ENCODE measurements around the gene PLXNA4.

The PLXNA4 gene

DNA sequence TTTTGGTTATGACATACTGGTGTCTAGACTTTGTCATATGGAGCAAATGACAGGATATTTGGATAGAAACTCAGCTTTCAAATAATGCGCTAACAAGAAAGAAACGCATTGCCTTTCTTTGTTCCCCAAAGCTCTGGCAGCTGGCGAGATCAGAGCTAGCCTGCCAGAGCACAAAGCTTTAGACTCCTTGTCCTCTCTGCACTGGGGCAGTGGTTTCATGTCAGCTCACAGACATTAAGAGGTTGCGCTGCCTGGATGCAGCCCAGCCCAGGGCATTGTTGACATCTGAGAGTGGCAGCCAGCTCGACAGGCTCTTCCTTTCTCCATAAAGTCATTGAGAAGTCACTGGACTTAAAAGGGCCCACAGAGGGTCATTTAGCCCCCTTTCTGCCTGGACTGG lies 212.0 kb downstream of the PLXNA4 start:
- Histone ChIP-seq H2AK5ac (ENCODE audit: low read length) (no peak overlapping the region), H4K91ac (ENCODE audit: low read depth, low read length) (no peak overlapping the region)
- WGBS (ENCODE audit: extremely low coverage, insufficient coverage, insufficient read length) = no CpG with 5 or more reads among the region's 5 CpGs

DNA sequence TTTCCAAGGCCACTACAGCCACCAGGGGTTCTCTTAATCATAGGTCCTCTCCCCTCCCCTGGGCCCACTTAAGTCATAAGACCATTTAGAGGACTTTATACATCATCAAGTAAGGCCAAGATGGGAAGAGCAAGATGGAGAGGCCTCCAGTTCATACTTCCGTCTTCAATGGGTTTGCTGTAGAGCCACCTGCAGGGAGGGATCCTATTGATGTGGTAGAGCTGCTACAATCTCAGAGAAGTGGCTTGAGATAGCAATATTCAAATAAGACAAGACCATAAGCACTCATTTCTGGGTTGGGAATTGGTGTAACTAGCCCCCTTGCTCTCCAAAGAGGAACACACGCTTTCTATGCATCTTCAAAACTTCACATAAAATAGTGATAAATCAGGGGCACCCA lies 214.2 kb downstream of the PLXNA4 start:
- Histone ChIP-seq H3K4me2 (ENCODE audit: low read length) (no peak overlapping the region), H3K23ac (ENCODE audit: low read length) (no peak overlapping the region), H3K4me3 (ENCODE audit: low read depth, low read length) (no peak overlapping the region), H3K27me3 (ENCODE audit: insufficient read depth, low read length) (no peaks in the 10 kb centered on the region), H3K14ac (ENCODE audit: low read length) (no peak overlapping the region), H2BK5ac (ENCODE audit: low read depth, low read length, poor library complexity) (no peak overlapping the region), H4K91ac (ENCODE audit: low read depth, low read length) (no peak overlapping the region), H4K12ac (ENCODE audit: low read depth, low read length) (no peak overlapping the region), H4K8ac (ENCODE audit: low read depth, low read length) (no peak overlapping the region), H3K79me2 (ENCODE audit: control insufficient read depth, insufficient read depth, low read length, poor library complexity) (no peaks in the 10 kb centered on the region), H3K9me3 (ENCODE audit: insufficient read depth, low read depth, low read length) (peaks cover 2% of the 10 kb centered on the region), H2AFZ (ENCODE audit: insufficient read depth, low read length, poor library complexity) (no peak overlapping the region), H2AK5ac (ENCODE audit: low read length) (no peak overlapping the region), H3K18ac (ENCODE audit: low read length) (no peak overlapping the region), H2BK120ac (ENCODE audit: insufficient read depth, low read length, poor library complexity) (no peak overlapping the region), H2BK12ac (ENCODE audit: low read length) (no peak overlapping the region), H3K27ac (ENCODE audit: low read depth, low read length) (no peak overlapping the region), H3K9ac (ENCODE audit: low read length) (no peak overlapping the region), H3K36me3 (ENCODE audit: control insufficient read depth in 1 of 2, insufficient read depth in 2 of 2, low read length in 2 of 2) (no peaks in the 10 kb centered on the region), H3K79me1 (ENCODE audit: low read length) (no peaks in the 10 kb centered on the region), H3K4me1 (ENCODE audit: control insufficient read depth in 1 of 2, insufficient read depth in 2 of 2, low read length in 2 of 2) (no peaks in the 10 kb centered on the region), H3K4ac (ENCODE audit: low read depth, low read length) (no peak overlapping the region)
- DNase-seq = no peak
- no CpG with 5 or more reads among the region's 2 CpGs for WGBS (ENCODE audit: extremely low coverage, insufficient coverage, insufficient read length)

More for the DNA sequence above, 212.0 kb downstream of the PLXNA4 start:
- no peaks in the 10 kb centered on the region for H3K4me1 ChIP-seq (ENCODE audit: control insufficient read depth in 1 of 2, insufficient read depth in 2 of 2, low read length in 2 of 2)
- H3K27ac ChIP-seq (ENCODE audit: low read depth, low read length) = no peak overlapping the region
- no peak overlapping the region for H3K4me3 ChIP-seq (ENCODE audit: low read depth, low read length)
- no peaks in the 10 kb centered on the region for H3K27me3 ChIP-seq (ENCODE audit: insufficient read depth, low read length)
- H3K36me3 ChIP-seq (ENCODE audit: control insufficient read depth in 1 of 2, insufficient read depth in 2 of 2, low read length in 2 of 2) = no peaks in the 10 kb centered on the region
- no peak overlapping the region for H4K12ac ChIP-seq (ENCODE audit: low read depth, low read length)
- DNase-seq = no peak
- no peaks in the 10 kb centered on the region for H3K79me1 ChIP-seq (ENCODE audit: low read length)
- H2AFZ ChIP-seq (ENCODE audit: insufficient read depth, low read length, poor library complexity) = no peak overlapping the region
- H3K79me2 ChIP-seq (ENCODE audit: control insufficient read depth, insufficient read depth, low read length, poor library complexity) = no peaks in the 10 kb centered on the region
- H2BK12ac ChIP-seq (ENCODE audit: low read length) = no peak overlapping the region
- no peak overlapping the region for H3K23ac ChIP-seq (ENCODE audit: low read length)
- H3K18ac ChIP-seq (ENCODE audit: low read length) = no peak overlapping the region
- no peak overlapping the region for H3K14ac ChIP-seq (ENCODE audit: low read length)
- no peak overlapping the region for H4K8ac ChIP-seq (ENCODE audit: low read depth, low read length)
- H3K9me3 ChIP-seq (ENCODE audit: insufficient read depth, low read depth, low read length) = peaks cover 2% of the 10 kb centered on the region
- no peak overlapping the region for H3K4me2 ChIP-seq (ENCODE audit: low read length)
- H2BK120ac ChIP-seq (ENCODE audit: insufficient read depth, low read length, poor library complexity) = no peak overlapping the region
- no peak overlapping the region for H3K9ac ChIP-seq (ENCODE audit: low read length)
- H3K4ac ChIP-seq (ENCODE audit: low read depth, low read length) = no peak overlapping the region
- H2BK5ac ChIP-seq (ENCODE audit: low read depth, low read length, poor library complexity) = no peak overlapping the region

DNA sequence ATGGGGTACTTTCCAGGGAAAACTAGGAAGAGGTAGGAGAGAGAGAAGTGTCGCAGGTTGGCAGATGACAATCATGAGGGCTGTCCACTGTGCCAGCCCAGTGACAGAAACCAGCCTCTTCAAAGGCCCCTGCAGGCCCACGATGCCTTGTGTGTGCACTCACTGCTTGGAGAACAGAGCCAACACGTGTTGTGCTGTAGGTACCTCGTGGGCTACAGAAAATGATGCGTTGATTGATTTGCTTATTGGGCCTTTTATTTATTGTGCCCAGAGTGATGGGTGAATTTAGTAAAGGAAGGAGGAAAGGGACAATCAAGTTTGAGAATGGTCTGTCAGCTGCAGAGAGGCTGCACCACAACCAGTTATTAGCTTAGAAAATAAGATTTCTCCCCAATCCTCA lies 215.1 kb downstream of the PLXNA4 start:
- peaks cover 2% of the 10 kb centered on the region for H3K9me3 ChIP-seq (ENCODE audit: insufficient read depth, low read depth, low read length)
- no peak overlapping the region for H3K27ac ChIP-seq (ENCODE audit: low read depth, low read length)
- H2AK5ac ChIP-seq (ENCODE audit: low read length) = no peak overlapping the region
- no peaks in the 10 kb centered on the region for H3K79me1 ChIP-seq (ENCODE audit: low read length)
- no peak overlapping the region for H4K8ac ChIP-seq (ENCODE audit: low read depth, low read length)
- no peak for DNase-seq
- H3K23ac ChIP-seq (ENCODE audit: low read length) = no peak overlapping the region
- no peak overlapping the region for H2BK5ac ChIP-seq (ENCODE audit: low read depth, low read length, poor library complexity)
- H2BK120ac ChIP-seq (ENCODE audit: insufficient read depth, low read length, poor library complexity) = no peak overlapping the region
- H3K14ac ChIP-seq (ENCODE audit: low read length) = no peak overlapping the region
- no peaks in the 10 kb centered on the region for H3K79me2 ChIP-seq (ENCODE audit: control insufficient read depth, insufficient read depth, low read length, poor library complexity)
- no peak overlapping the region for H2BK12ac ChIP-seq (ENCODE audit: low read length)
- H2AFZ ChIP-seq (ENCODE audit: insufficient read depth, low read length, poor library complexity) = no peak overlapping the region
- H3K36me3 ChIP-seq (ENCODE audit: control insufficient read depth in 1 of 2, insufficient read depth in 2 of 2, low read length in 2 of 2) = no peaks in the 10 kb centered on the region
- no peak overlapping the region for H4K91ac ChIP-seq (ENCODE audit: low read depth, low read length)
- no peak overlapping the region for H3K4me3 ChIP-seq (ENCODE audit: low read depth, low read length)
- H3K4ac ChIP-seq (ENCODE audit: low read depth, low read length) = no peak overlapping the region
- H4K12ac ChIP-seq (ENCODE audit: low read depth, low read length) = no peak overlapping the region
- no CpG with 5 or more reads among the region's 5 CpGs for WGBS (ENCODE audit: extremely low coverage, insufficient coverage, insufficient read length)
- H3K4me2 ChIP-seq (ENCODE audit: low read length) = no peak overlapping the region
- H3K27me3 ChIP-seq (ENCODE audit: insufficient read depth, low read length) = no peaks in the 10 kb centered on the region
- no peak overlapping the region for H3K9ac ChIP-seq (ENCODE audit: low read length)
- H3K4me1 ChIP-seq (ENCODE audit: control insufficient read depth in 1 of 2, insufficient read depth in 2 of 2, low read length in 2 of 2) = no peaks in the 10 kb centered on the region
- H3K18ac ChIP-seq (ENCODE audit: low read length) = no peak overlapping the region

DNA sequence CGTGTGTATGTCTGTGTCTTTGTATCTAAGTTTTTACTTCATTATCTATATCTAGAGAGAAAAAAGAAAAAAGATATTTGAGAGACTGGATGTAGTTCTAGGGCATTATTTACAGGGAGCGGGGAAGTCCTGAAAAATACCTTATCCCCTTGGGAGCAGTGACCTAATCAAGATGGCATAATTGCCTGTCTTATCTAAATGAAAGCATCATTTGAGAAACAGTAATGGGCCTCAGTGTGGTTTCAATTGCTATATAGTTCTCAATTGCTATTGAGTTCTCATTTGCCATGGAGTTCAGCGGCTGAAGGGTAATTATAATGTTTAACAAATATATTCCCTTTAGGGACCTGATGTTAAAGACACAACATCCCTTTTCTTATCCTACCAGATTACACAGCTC lies 216.5 kb downstream of the PLXNA4 start:
- Histone ChIP-seq H3K36me3 (ENCODE audit: control insufficient read depth in 1 of 2, insufficient read depth in 2 of 2, low read length in 2 of 2) (no peaks in the 10 kb centered on the region), H3K79me2 (ENCODE audit: control insufficient read depth, insufficient read depth, low read length, poor library complexity) (no peaks in the 10 kb centered on the region), H3K27ac (ENCODE audit: low read depth, low read length) (no peak overlapping the region), H3K4me1 (ENCODE audit: control insufficient read depth in 1 of 2, insufficient read depth in 2 of 2, low read length in 2 of 2) (no peaks in the 10 kb centered on the region), H2AFZ (ENCODE audit: insufficient read depth, low read length, poor library complexity) (no peak overlapping the region), H2BK5ac (ENCODE audit: low read depth, low read length, poor library complexity) (no peak overlapping the region), H3K27me3 (ENCODE audit: insufficient read depth, low read length) (no peaks in the 10 kb centered on the region), H3K4me3 (ENCODE audit: low read depth, low read length) (no peak overlapping the region), H4K8ac (ENCODE audit: low read depth, low read length) (no peak overlapping the region), H3K79me1 (ENCODE audit: low read length) (no peaks in the 10 kb centered on the region), H3K14ac (ENCODE audit: low read length) (no peak overlapping the region), H3K18ac (ENCODE audit: low read length) (no peak overlapping the region), H3K4me2 (ENCODE audit: low read length) (no peak overlapping the region), H4K12ac (ENCODE audit: low read depth, low read length) (no peak overlapping the region), H3K9ac (ENCODE audit: low read length) (no peak overlapping the region), H2BK12ac (ENCODE audit: low read length) (no peak overlapping the region), H4K91ac (ENCODE audit: low read depth, low read length) (no peak overlapping the region), H2AK5ac (ENCODE audit: low read length) (no peak overlapping the region), H2BK120ac (ENCODE audit: insufficient read depth, low read length, poor library complexity) (no peak overlapping the region), H3K4ac (ENCODE audit: low read depth, low read length) (no peak overlapping the region), H3K9me3 (ENCODE audit: insufficient read depth, low read depth, low read length) (peaks cover 2% of the 10 kb centered on the region), H3K23ac (ENCODE audit: low read length) (no peak overlapping the region)
- no peak for DNase-seq
- WGBS (ENCODE audit: extremely low coverage, insufficient coverage, insufficient read length) = no CpG with 5 or more reads among the region's 3 CpGs

All from trophoblast cell (in vitro differentiated cells and primary cell).